SK-N-SH treated with all-trans-retinoic acid at 6 μM for 48 hours (cell line): Measurements from ENCODE around the gene KIF23.
A peak's percentile ranks its signal among the peaks of the same experiment; 100 is the strongest.

Source experiments
- ATAC-seq: fragments of 200-7000 bp; cut with Tn5 transposase; 3 replicates; pipeline ENCODE4 v1.9.1; 2020; ENCODE audit warnings: mild to moderate bottlenecking, moderate library complexity
- ARNTL ChIP-seq: fragments of 450-650 bp; formaldehyde crosslinking; IDR thresholded peaks from 2 replicates; pipeline ENCODE4 v1.5.0; 2020; ENCODE audit warnings: low read depth, mild to moderate bottlenecking, moderate library complexity, borderline replicate concordance
- BACH2 ChIP-seq: fragments of 250-450 bp; sonication (Bioruptor Pico); IDR thresholded peaks from 2 replicates; pipeline ENCODE4 v1.9.0; 2021; ENCODE audit warnings: mild to moderate bottlenecking, borderline replicate concordance
- CSDC2 ChIP-seq: fragments of 250-450 bp; sonication (Bioruptor Pico); IDR thresholded peaks from 2 replicates; pipeline ENCODE4 v1.5.0; 2020; ENCODE audit warnings: mild to moderate bottlenecking, moderate library complexity
- GLIS3 ChIP-seq: fragments of 250-450 bp; sonication (Bioruptor Pico); IDR thresholded peaks from 2 replicates; pipeline ENCODE4 v1.5.0; 2020; ENCODE audit warnings: mild to moderate bottlenecking, moderate library complexity
- ISL1 ChIP-seq: fragments of 250-450 bp; sonication (Bioruptor Pico); IDR thresholded peaks from 2 replicates; pipeline ENCODE4 v2.1.2; 2022; ENCODE audit warnings: mild to moderate bottlenecking, moderate library complexity
- OSR1 ChIP-seq: fragments of 250-450 bp; sonication (Bioruptor Pico); IDR thresholded peaks from 2 replicates; pipeline ENCODE4 v1.8.0; 2022; ENCODE audit warnings: moderate library complexity, mild to moderate bottlenecking, inconsistent platforms
- PPARA ChIP-seq: fragments of 250-450 bp; sonication (Bioruptor Pico); IDR thresholded peaks from 2 replicates; pipeline ENCODE4 v1.5.0; 2020; ENCODE audit warnings: mild to moderate bottlenecking, borderline replicate concordance
- RARB ChIP-seq: fragments of 250-450 bp; sonication (Bioruptor Pico); IDR thresholded peaks from 2 replicates; pipeline ENCODE4 v1.8.0; 2021; ENCODE audit warnings: mild to moderate bottlenecking, moderate library complexity
- SNAI2 ChIP-seq: fragments of 250-450 bp; sonication (Bioruptor Pico); IDR thresholded peaks from 2 replicates; pipeline ENCODE4 v1.5.0; 2020; ENCODE audit warnings: mild to moderate bottlenecking, moderate library complexity
- TOX ChIP-seq: fragments of 250-450 bp; sonication (Bioruptor Pico); IDR thresholded peaks from 2 replicates; pipeline ENCODE4 v1.8.0; 2021; ENCODE audit warnings: mild to moderate bottlenecking, moderate library complexity, borderline replicate concordance
- ZC3H10 ChIP-seq: fragments of 250-450 bp; sonication (Bioruptor Pico); IDR thresholded peaks from 2 replicates; pipeline ENCODE4 v1.5.1; 2021; ENCODE audit warnings: mild to moderate bottlenecking, moderate library complexity
- ZFP3 ChIP-seq: fragments of 250-450 bp; sonication (Bioruptor Pico); IDR thresholded peaks from 2 replicates; pipeline ENCODE4 v1.5.0; 2020; ENCODE audit warnings: mild to moderate bottlenecking, moderate library complexity
- ZFP30 ChIP-seq: fragments of 450-650 bp; formaldehyde crosslinking; IDR thresholded peaks from 2 replicates; pipeline ENCODE4 v1.5.0; 2022; ENCODE audit warnings: mild to moderate bottlenecking, moderate library complexity
- ZNF565 ChIP-seq: fragments of 450-650 bp; formaldehyde crosslinking; conservative IDR thresholded peaks from 2 replicates; pipeline ENCODE4 v1.5.0; 2020; ENCODE audit warnings: low read depth, mild to moderate bottlenecking, moderate library complexity
- ZNF70 ChIP-seq: fragments of 450-650 bp; formaldehyde crosslinking; IDR thresholded peaks from 2 replicates; pipeline ENCODE4 v1.5.0; 2020; ENCODE audit warnings: mild to moderate bottlenecking, moderate library complexity
- ZNF8 ChIP-seq: fragments of 450-650 bp; formaldehyde crosslinking; IDR thresholded peaks from 2 replicates; pipeline ENCODE4 v1.5.0; 2020; ENCODE audit warnings: mild to moderate bottlenecking, moderate library complexity
- TF ChIP-seq, protein P1 (sequence below): fragments of 250-450 bp; sonication (Bioruptor Pico); IDR thresholded peaks from 2 replicates; pipeline ENCODE4 v1.8.0; 2021; ENCODE audit warnings: low read depth, mild to moderate bottlenecking, moderate library complexity, borderline replicate concordance
- TF ChIP-seq, protein P2 (sequence below): fragments of 250-450 bp; sonication (Bioruptor Pico); IDR thresholded peaks from 2 replicates; pipeline ENCODE4 v1.8.0; 2020; ENCODE audit warnings: mild to moderate bottlenecking, moderate library complexity, borderline replicate concordance
- TF ChIP-seq, protein P3 (sequence below): fragments of 250-450 bp; sonication (Bioruptor Pico); IDR thresholded peaks from 2 replicates; pipeline ENCODE4 v1.5.1; 2021; ENCODE audit warnings: mild to moderate bottlenecking, moderate library complexity
- TF ChIP-seq, protein P4 (sequence below): fragments of 250-450 bp; sonication (Bioruptor Pico); IDR thresholded peaks from 2 replicates; pipeline ENCODE4 v1.5.0; 2020; ENCODE audit warnings: mild to moderate bottlenecking, moderate library complexity

The KIF23 gene

DNA sequence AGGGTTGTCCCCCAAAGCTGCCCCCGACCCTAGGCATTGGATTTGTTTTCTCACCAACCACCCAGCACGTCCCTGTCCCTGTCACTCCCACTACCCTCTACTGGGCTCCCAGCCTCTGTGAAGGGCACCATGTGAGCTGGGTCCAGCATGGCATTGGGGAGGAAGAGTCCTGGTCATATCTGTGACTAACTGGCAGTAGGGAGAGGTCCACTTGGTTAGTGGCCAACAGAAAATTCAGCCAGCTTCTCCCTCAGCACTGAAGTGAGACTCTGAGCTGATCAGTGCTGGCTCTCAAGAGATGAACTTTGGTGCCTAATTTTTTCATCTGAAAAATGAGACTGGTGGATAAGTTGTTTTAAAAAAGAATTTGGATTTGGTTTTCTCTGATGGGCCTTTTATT, 11.3 kb upstream of the KIF23 start (continued):
- TF ChIP-seq, protein P1, sequence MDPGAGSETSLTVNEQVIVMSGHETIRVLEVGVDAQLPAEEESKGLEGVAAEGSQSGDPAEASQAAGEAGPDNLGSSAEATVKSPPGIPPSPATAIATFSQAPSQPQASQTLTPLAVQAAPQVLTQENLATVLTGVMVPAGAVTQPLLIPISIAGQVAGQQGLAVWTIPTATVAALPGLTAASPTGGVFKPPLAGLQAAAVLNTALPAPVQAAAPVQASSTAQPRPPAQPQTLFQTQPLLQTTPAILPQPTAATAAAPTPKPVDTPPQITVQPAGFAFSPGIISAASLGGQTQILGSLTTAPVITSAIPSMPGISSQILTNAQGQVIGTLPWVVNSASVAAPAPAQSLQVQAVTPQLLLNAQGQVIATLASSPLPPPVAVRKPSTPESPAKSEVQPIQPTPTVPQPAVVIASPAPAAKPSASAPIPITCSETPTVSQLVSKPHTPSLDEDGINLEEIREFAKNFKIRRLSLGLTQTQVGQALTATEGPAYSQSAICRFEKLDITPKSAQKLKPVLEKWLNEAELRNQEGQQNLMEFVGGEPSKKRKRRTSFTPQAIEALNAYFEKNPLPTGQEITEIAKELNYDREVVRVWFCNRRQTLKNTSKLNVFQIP (CRISPR knock-in tag) = no peak

DNA sequence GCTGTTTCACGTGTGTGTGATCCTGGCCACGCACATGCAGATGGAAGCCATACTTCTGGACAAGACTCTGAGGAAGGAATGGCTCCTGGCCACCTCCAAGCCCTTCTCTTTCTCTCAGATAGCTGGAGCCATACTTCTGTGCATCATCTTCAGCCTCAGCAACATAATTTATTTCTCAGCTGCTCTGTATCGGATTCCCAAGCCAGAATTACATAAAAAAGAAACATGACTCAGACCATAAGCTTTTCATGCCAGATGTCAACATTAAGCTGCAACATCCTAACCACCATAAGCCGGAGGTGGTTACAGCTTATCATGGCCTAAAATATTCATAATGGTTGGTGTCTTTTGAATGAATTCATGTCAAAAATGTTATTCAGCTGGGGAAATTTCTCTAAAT, 10.6 kb upstream of the KIF23 start:
- peak; percentile 90 for ATAC-seq
- TF ChIP-seq PPARA (CRISPR knock-in tag) = no peak
- TF ChIP-seq, protein P2, sequence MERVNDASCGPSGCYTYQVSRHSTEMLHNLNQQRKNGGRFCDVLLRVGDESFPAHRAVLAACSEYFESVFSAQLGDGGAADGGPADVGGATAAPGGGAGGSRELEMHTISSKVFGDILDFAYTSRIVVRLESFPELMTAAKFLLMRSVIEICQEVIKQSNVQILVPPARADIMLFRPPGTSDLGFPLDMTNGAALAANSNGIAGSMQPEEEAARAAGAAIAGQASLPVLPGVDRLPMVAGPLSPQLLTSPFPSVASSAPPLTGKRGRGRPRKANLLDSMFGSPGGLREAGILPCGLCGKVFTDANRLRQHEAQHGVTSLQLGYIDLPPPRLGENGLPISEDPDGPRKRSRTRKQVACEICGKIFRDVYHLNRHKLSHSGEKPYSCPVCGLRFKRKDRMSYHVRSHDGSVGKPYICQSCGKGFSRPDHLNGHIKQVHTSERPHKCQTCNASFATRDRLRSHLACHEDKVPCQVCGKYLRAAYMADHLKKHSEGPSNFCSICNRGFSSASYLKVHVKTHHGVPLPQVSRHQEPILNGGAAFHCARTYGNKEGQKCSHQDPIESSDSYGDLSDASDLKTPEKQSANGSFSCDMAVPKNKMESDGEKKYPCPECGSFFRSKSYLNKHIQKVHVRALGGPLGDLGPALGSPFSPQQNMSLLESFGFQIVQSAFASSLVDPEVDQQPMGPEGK (CRISPR knock-in tag) = no peak
- TF ChIP-seq SNAI2 = no peak
- no peak for TF ChIP-seq GLIS3 (CRISPR knock-in tag)
- TF ChIP-seq ZNF70 = no peak
- no peak for TF ChIP-seq BACH2 (CRISPR knock-in tag)
- TF ChIP-seq, protein P3, sequence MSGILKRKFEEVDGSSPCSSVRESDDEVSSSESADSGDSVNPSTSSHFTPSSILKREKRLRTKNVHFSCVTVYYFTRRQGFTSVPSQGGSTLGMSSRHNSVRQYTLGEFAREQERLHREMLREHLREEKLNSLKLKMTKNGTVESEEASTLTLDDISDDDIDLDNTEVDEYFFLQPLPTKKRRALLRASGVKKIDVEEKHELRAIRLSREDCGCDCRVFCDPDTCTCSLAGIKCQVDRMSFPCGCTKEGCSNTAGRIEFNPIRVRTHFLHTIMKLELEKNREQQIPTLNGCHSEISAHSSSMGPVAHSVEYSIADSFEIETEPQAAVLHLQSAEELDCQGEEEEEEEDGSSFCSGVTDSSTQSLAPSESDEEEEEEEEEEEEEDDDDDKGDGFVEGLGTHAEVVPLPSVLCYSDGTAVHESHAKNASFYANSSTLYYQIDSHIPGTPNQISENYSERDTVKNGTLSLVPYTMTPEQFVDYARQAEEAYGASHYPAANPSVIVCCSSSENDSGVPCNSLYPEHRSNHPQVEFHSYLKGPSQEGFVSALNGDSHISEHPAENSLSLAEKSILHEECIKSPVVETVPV (CRISPR knock-in tag) = no peak
- no peak for TF ChIP-seq CSDC2
- no peak for TF ChIP-seq ZC3H10 (CRISPR knock-in tag)
- no peak for TF ChIP-seq RARB
- TF ChIP-seq ZFP3 (CRISPR knock-in tag) = no peak

DNA sequence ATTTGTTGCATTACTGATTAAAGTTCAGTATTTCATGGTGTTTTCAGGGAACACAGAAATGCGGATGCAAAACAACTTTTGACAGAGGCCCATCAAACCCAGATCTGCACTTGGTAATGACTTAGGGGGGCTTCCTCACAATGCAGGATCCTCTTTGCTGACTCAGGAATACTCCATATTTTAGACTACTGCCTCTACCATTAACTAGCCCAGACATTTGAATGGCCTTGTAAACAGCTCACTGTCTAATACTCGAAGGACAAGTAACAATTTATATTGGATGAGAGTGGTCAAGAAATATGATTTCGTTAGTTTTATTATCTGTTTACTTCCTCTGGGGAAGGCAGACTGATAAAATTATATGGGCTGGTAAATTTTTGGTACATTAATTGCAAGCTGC, 9.0 kb upstream of the KIF23 start:
- TF ChIP-seq, protein P1 (CRISPR knock-in tag) = no peak
- TF ChIP-seq GLIS3 (CRISPR knock-in tag) (no peak), BACH2 (CRISPR knock-in tag) (no peak), TOX (CRISPR knock-in tag) (no peak), ZC3H10 (CRISPR knock-in tag) (no peak), ZFP30 (CRISPR knock-in tag) (no peak), ISL1 (CRISPR knock-in tag) (no peak), ZNF8 (no peak), ZNF565 (CRISPR knock-in tag) (no peak), OSR1 (CRISPR knock-in tag) (no peak), ZFP3 (CRISPR knock-in tag) (no peak), ARNTL (CRISPR knock-in tag) (no peak), SNAI2 (no peak), ZNF70 (no peak), PPARA (CRISPR knock-in tag) (no peak)
- TF ChIP-seq, protein P3 (CRISPR knock-in tag) = no peak
- TF ChIP-seq, protein P2 (CRISPR knock-in tag) = no peak
- TF ChIP-seq, protein P4, sequence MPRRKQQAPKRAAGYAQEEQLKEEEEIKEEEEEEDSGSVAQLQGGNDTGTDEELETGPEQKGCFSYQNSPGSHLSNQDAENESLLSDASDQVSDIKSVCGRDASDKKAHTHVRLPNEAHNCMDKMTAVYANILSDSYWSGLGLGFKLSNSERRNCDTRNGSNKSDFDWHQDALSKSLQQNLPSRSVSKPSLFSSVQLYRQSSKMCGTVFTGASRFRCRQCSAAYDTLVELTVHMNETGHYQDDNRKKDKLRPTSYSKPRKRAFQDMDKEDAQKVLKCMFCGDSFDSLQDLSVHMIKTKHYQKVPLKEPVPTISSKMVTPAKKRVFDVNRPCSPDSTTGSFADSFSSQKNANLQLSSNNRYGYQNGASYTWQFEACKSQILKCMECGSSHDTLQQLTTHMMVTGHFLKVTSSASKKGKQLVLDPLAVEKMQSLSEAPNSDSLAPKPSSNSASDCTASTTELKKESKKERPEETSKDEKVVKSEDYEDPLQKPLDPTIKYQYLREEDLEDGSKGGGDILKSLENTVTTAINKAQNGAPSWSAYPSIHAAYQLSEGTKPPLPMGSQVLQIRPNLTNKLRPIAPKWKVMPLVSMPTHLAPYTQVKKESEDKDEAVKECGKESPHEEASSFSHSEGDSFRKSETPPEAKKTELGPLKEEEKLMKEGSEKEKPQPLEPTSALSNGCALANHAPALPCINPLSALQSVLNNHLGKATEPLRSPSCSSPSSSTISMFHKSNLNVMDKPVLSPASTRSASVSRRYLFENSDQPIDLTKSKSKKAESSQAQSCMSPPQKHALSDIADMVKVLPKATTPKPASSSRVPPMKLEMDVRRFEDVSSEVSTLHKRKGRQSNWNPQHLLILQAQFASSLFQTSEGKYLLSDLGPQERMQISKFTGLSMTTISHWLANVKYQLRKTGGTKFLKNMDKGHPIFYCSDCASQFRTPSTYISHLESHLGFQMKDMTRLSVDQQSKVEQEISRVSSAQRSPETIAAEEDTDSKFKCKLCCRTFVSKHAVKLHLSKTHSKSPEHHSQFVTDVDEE = no peak
- no peak for ATAC-seq
